ENCODE data around the gene RNF114. TPM values are rescaled to one million over a fixed set of nuclear protein-coding genes. Genes with fewer than 3 reads are reported as not detected.

Gene RNF114
- total RNA-seq, 6 experiments from 2014 or later: 51.6 to 61.0 (median 56.1) TPM

GRCh38 chr20:49916146-49917002 lies 19.8 kb upstream of the RNF114 start:
- DNase-seq: peak; percentile 28
- no peak for TF ChIP-seq CTCF (IDR thresholded peaks at IDR 0.05)
- no peaks in the 10 kb centered on the region for H3K36me3 Mint-ChIP-seq (ENCODE audit: low read depth)
- H3K4me3 Mint-ChIP-seq: peak overlapping the region; percentile 97
- peaks cover 35% of the 10 kb centered on the region for H3K4me1 Mint-ChIP-seq (ENCODE audit: low read depth)
- H3K9me3 Mint-ChIP-seq: no peaks in the 10 kb centered on the region
- H3K27me3 Mint-ChIP-seq (ENCODE audit: insufficient read depth): peaks cover 2% of the 10 kb centered on the region; the same call in 1 of the 2 replicates
- H3K27ac Mint-ChIP-seq: peak overlapping the region; percentile 100

GRCh38 chr20:49918446-49918845 lies 17.8 kb upstream of the RNF114 start:
- H3K4me1 Mint-ChIP-seq (ENCODE audit: low read depth): peaks cover 26% of the 10 kb centered on the region
- H3K36me3 Mint-ChIP-seq (ENCODE audit: low read depth): no peaks in the 10 kb centered on the region
- no peak for TF ChIP-seq CTCF (IDR thresholded peaks at IDR 0.05)
- no peak overlapping the region for H3K4me3 Mint-ChIP-seq
- no peaks in the 10 kb centered on the region for H3K9me3 Mint-ChIP-seq
- H3K27ac Mint-ChIP-seq: no peak overlapping the region
- no peak for DNase-seq
- H3K27me3 Mint-ChIP-seq (ENCODE audit: insufficient read depth): peaks cover 8% of the 10 kb centered on the region

GRCh38 chr20:49919009-49919408 lies 17.2 kb upstream of the RNF114 start:
- H3K27ac Mint-ChIP-seq: no peak overlapping the region
- H3K36me3 Mint-ChIP-seq (ENCODE audit: low read depth): no peaks in the 10 kb centered on the region
- peaks cover 8% of the 10 kb centered on the region for H3K27me3 Mint-ChIP-seq (ENCODE audit: insufficient read depth)
- no peak overlapping the region for H3K4me3 Mint-ChIP-seq
- no peaks in the 10 kb centered on the region for H3K9me3 Mint-ChIP-seq
- no peak for DNase-seq
- no peak for TF ChIP-seq CTCF (IDR thresholded peaks at IDR 0.05)
- H3K4me1 Mint-ChIP-seq (ENCODE audit: low read depth): peaks cover 21% of the 10 kb centered on the region

- TF ChIP-seq CTCF (IDR thresholded peaks at IDR 0.05): no peak
- Mint-ChIP-seq H3K27ac (no peak overlapping the region), H3K4me3 (no peak overlapping the region), H3K4me1 (ENCODE audit: low read depth) (peaks cover 16% of the 10 kb centered on the region), H3K9me3 (no peaks in the 10 kb centered on the region), H3K27me3 (ENCODE audit: insufficient read depth) (peaks cover 8% of the 10 kb centered on the region), H3K36me3 (ENCODE audit: low read depth) (no peaks in the 10 kb centered on the region)
- no peak for DNase-seq
These were observed 16.7 kb upstream of the RNF114 start for GRCh38 chr20:49919461-49919860.

GRCh38 chr20:49924247-49924646 lies 11.9 kb upstream of the RNF114 start:
- Mint-ChIP-seq H3K36me3 (ENCODE audit: low read depth) (no peaks in the 10 kb centered on the region; the same call in 1 of the 2 replicates), H3K9me3 (no peaks in the 10 kb centered on the region), H3K4me3 (no peak overlapping the region), H3K27me3 (ENCODE audit: insufficient read depth) (peaks cover 5% of the 10 kb centered on the region), H3K27ac (no peak overlapping the region), H3K4me1 (ENCODE audit: low read depth) (peaks cover 22% of the 10 kb centered on the region)
- DNase-seq: no peak
- TF ChIP-seq CTCF (IDR thresholded peaks at IDR 0.05): no peak

All from HFFc6 (cell line).